DND-41 (cell line): ENCODE data around the gene PTPRE.

Source experiments
- EZH2 ChIP-seq: IDR thresholded peaks from 3 replicates; pipeline ENCODE4 v1.6.1; 2012; ENCODE audit warnings: borderline replicate concordance, low read depth, mild to moderate bottlenecking, moderate library complexity, low read length, inconsistent platforms; ENCODE audit not compliant: severe bottlenecking
- TF ChIP-seq, protein P1 (sequence below): IDR thresholded peaks from 2 replicates; pipeline ENCODE4 v1.5.1; 2012; ENCODE audit warnings: borderline replicate concordance, low read length, moderate library complexity, mild to moderate bottlenecking; ENCODE audit not compliant: poor library complexity, severe bottlenecking; ENCODE audit errors: extremely low read depth

GRCh38 chr10:127939786-127940330 lies 33.0 kb downstream of the PTPRE start:
- TF ChIP-seq, protein P1, sequence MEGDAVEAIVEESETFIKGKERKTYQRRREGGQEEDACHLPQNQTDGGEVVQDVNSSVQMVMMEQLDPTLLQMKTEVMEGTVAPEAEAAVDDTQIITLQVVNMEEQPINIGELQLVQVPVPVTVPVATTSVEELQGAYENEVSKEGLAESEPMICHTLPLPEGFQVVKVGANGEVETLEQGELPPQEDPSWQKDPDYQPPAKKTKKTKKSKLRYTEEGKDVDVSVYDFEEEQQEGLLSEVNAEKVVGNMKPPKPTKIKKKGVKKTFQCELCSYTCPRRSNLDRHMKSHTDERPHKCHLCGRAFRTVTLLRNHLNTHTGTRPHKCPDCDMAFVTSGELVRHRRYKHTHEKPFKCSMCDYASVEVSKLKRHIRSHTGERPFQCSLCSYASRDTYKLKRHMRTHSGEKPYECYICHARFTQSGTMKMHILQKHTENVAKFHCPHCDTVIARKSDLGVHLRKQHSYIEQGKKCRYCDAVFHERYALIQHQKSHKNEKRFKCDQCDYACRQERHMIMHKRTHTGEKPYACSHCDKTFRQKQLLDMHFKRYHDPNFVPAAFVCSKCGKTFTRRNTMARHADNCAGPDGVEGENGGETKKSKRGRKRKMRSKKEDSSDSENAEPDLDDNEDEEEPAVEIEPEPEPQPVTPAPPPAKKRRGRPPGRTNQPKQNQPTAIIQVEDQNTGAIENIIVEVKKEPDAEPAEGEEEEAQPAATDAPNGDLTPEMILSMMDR: no peak
- no peak for TF ChIP-seq EZH2
